GM12878 (cell line): ENCODE results near the gene FLVCR1. TPM values are rescaled to one million over a fixed set of nuclear protein-coding genes. Genes with fewer than 3 reads are reported as not detected.
"Not testable (repeated sequence)": the region's sequence is repeated elsewhere in the genome, so short reads cannot be mapped to it uniquely, and the experiment has no call there.

Source experiments
- ATAC-seq: fragments of 200-7000 bp; cut with Tn5 transposase; 3 replicates; pipeline ENCODE4 v1.9.1; 2020; ENCODE audit warnings: mild to moderate bottlenecking, moderate library complexity
- BruUV-seq: library from RNA; stranded (reverse); fragments of 400-500 nt; replicated peaks from 2 replicates; lab custom pipeline; 2021; lab: Mats Ljungman, UMichigan
- CTCF ChIA-PET: fragments of 300-600 bp; sonication (Branson Sonifier 250); formaldehyde crosslinking; extraction: SDS; loops from one replicate; lab custom pipeline; 2021; ENCODE audit warnings: inconsistent platforms; lab: Yijun Ruan, JAX
- POLR2A ChIA-PET: fragments of 350-600 bp; formaldehyde crosslinking; extraction: SDS; loops from one replicate; lab custom pipeline; 2021; ENCODE audit warnings: inconsistent platforms; lab: Charles Lee
- RAD21 ChIA-PET: fragments of 300-600 bp; sonication (Branson Sonifier 250); formaldehyde crosslinking; loops from one replicate; lab custom pipeline; 2023; ENCODE audit warnings: antibody characterized with exemption; ENCODE audit not compliant: unreplicated experiment; lab: Charles Lee
- SMC1A ChIA-PET: fragments of 300-600 bp; sonication (Branson Sonifier 250); formaldehyde crosslinking; loops from one replicate; lab custom pipeline; 2023; ENCODE audit not compliant: unreplicated experiment, uncharacterized antibody; lab: Charles Lee
- DNase-seq: peaks from one replicate; pipeline ENCODE4 v3.0.0-alpha.2; 2011; ENCODE audit warnings: low read depth, low spot score
- FAIRE-seq: peaks from 3 replicates; lab custom pipeline; 2011; peaks lifted over from hg19 to GRCh38; lab: Jason Lieb, UNC
- H2AFZ ChIP-seq: 2 replicates; pipeline ENCODE4 v1.6.0; 2011; ENCODE audit warnings: low read depth, low read length, control low read depth; ENCODE audit not compliant: control insufficient read depth
- H3K27ac ChIP-seq: 2 replicates; pipeline ENCODE4 v1.5.1; 2011; ENCODE audit warnings: control low read depth; ENCODE audit not compliant: control insufficient read depth, insufficient read depth
- H3K27me3 ChIP-seq, 2 experiments: replicated peaks in 1 of 2; 2 replicates each; pipeline versions ENCODE4 v1.6.0 to v1.6.1; 2011; ENCODE audit warnings: low read length in 1 of 2; ENCODE audit not compliant: control insufficient read depth in 2 of 2, insufficient read depth in 2 of 2
- H3K36me3 ChIP-seq, 2 experiments: 2 replicates each; pipeline ENCODE4 v1.5.1; 2011; ENCODE audit warnings: low read length in 1 of 2; ENCODE audit not compliant: control insufficient read depth in 2 of 2, insufficient read depth in 2 of 2
- H3K4me1 ChIP-seq: 2 replicates; pipeline ENCODE4 v1.6.1; 2011; ENCODE audit warnings: mild to moderate bottlenecking, low read length, moderate library complexity, mixed read lengths; ENCODE audit not compliant: control insufficient read depth, insufficient read depth
- H3K4me2 ChIP-seq: 2 replicates; pipeline ENCODE4 v1.6.0; 2011; ENCODE audit warnings: control low read depth; ENCODE audit not compliant: control insufficient read depth, insufficient read depth
- H3K4me3 ChIP-seq: fragments of 200-600 bp; sonication (generic); 2 replicates; pipeline ENCODE4 v1.5.1; 2016
- H3K79me2 ChIP-seq: 2 replicates; pipeline ENCODE4 v1.6.0; 2011; ENCODE audit warnings: low read length; ENCODE audit not compliant: control insufficient read depth, insufficient read depth
- H3K9ac ChIP-seq: 2 replicates; pipeline ENCODE4 v1.8.0; 2011; ENCODE audit warnings: low read length, control low read depth, mixed read lengths; ENCODE audit not compliant: control insufficient read depth, insufficient read depth
- H3K9me3 ChIP-seq: replicated peaks from 3 replicates; pipeline ENCODE4 v1.5.1; 2011; ENCODE audit warnings: mild to moderate bottlenecking, low read length; ENCODE audit not compliant: control insufficient read depth, insufficient read depth
- H4K20me1 ChIP-seq: 2 replicates; pipeline ENCODE4 v1.6.0; 2011; ENCODE audit not compliant: control insufficient read depth, insufficient read depth
- WGBS: methylation state at CpG from one replicate; pipeline ENCODE4 v1.1.6; 2016; ENCODE audit warnings: low lambda C conversion rate; ENCODE audit not compliant: insufficient replicate concordance, insufficient coverage; ENCODE audit errors: missing lambda C conversion rate; 5-methylcytosine and 5-hydroxymethylcytosine counted together
- in situ Hi-C: fragments of 300-500 bp; cut with MboI; formaldehyde crosslinking; loops from 9 replicates; pipeline ENCODE4 v1.14.3; 2018; ENCODE audit warnings: mixed read lengths
- intact Hi-C: fragments of 100-400 bp; cut with micrococcal nuclease; formaldehyde crosslinking; loops from one replicate; pipeline ENCODE4 v1.14.2; 2022; ENCODE audit not compliant: unreplicated experiment
- polyA plus RNA-seq, 11 experiments: library from polyadenylated mRNA; depleted of rRNA in 4 of 11; unstranded in 6 of 11; stranded (reverse) in 5 of 11; fragments of >200 nt; fragmentation: Nextera tagmentation in 4 of 11; fragmentation: Illumina TruSeq in 1 of 11; extraction: Ambion mirVana in 4 of 11; extraction: Trizol in 1 of 11; gene quantifications; 1 replicate in 1 of 11; 2 replicates in 10 of 11; pipeline versions ENCODE4 v1.2.1 to v1.2.3, GENCODE V29; 2011 to 2016; ENCODE audit warnings: inconsistent platforms in 2 of 11, missing spikeins in 2 of 11, low read depth in 1 of 11
- total RNA-seq, 4 experiments: library from RNA; depleted of rRNA in 3 of 4; stranded (reverse); fragments of >200 nt in 3 of 4; fragmentation: Illumina TruSeq in 1 of 4; extraction: Trizol in 1 of 4; gene quantifications; 2 replicates each; pipeline versions ENCODE4 v1.2.1 to v1.2.3, GENCODE V29; 2013 to 2021

The FLVCR1 gene
- total and polyA plus RNA-seq, 10 of the 15 experiments (the other 5 are each of a cell fraction or from before 2014, with no cell fraction given), result 7.1 to 25.2 (median 17.6) TPM

- H3K4me3 ChIP-seq, FAIRE-seq, RAD21 ChIA-PET, H3K36me3 ChIP-seq, SMC1A ChIA-PET, DNase-seq, H2AFZ ChIP-seq, CTCF ChIA-PET, POLR2A ChIA-PET, in situ Hi-C loops, H3K9me3 ChIP-seq, H3K9ac ChIP-seq, H3K79me2 ChIP-seq, intact Hi-C loops, H3K27ac ChIP-seq, H3K27me3 ChIP-seq, H4K20me1 ChIP-seq, BruUV-seq, H3K4me2 ChIP-seq, H3K4me1 ChIP-seq, ATAC-seq: not testable (repeated sequence)
- WGBS, result 35% methylated on average over 3 of the region's 3 CpGs
These were observed 55.6 kb downstream of the FLVCR1 start for GRCh38 chr1:212913638-212914037.

GRCh38 chr1:212914110-212914509 is 56.0 kb downstream of the FLVCR1 start:
- WGBS, result 100% methylated on average over 3 of the region's 5 CpGs
- H3K9me3 ChIP-seq, H3K27me3 ChIP-seq, DNase-seq, ATAC-seq, H2AFZ ChIP-seq, BruUV-seq, H3K27ac ChIP-seq, H3K9ac ChIP-seq, SMC1A ChIA-PET, RAD21 ChIA-PET, H3K4me1 ChIP-seq, FAIRE-seq, H3K4me3 ChIP-seq, H3K79me2 ChIP-seq, H3K4me2 ChIP-seq, H3K36me3 ChIP-seq, POLR2A ChIA-PET, H4K20me1 ChIP-seq, intact Hi-C loops, in situ Hi-C loops: not testable (repeated sequence)
- CTCF ChIA-PET, result interaction anchor here (0.7 kb wide), 1 partner anchor 99 kb away, joined by 4 read pairs; no protein-coding TSS in a partner anchor
